Esophagus muscularis mucosa (tissue), 4 donors: ENCODE measurements around the gene ADAM30.

ENCODE experiments used
- EP300 ChIP-seq: sonication (generic); formaldehyde crosslinking; IDR thresholded peaks from one replicate; pipeline ENCODE4 v1.6.1; 2017; ENCODE audit warnings: antibody characterized with exemption
- POLR2A ChIP-seq: fragments of 450-650 bp; IDR thresholded peaks from one replicate; pipeline ENCODE4 v1.6.1; 2017; ENCODE audit warnings: antibody characterized with exemption, moderate library complexity, mild to moderate bottlenecking, low read depth
- TF ChIP-seq, protein P1 (sequence below), 3 experiments: fragments of 200-600 bp in 2 of 3; fragments of 450-650 bp in 1 of 3; sonication (generic) in 2 of 3; IDR thresholded peaks; one replicate each; pipeline ENCODE4 v1.5.1; 2017 to 2019; ENCODE audit warnings: antibody characterized with exemption in 3 of 3, mild to moderate bottlenecking in 2 of 3, moderate library complexity in 1 of 3

DNA sequence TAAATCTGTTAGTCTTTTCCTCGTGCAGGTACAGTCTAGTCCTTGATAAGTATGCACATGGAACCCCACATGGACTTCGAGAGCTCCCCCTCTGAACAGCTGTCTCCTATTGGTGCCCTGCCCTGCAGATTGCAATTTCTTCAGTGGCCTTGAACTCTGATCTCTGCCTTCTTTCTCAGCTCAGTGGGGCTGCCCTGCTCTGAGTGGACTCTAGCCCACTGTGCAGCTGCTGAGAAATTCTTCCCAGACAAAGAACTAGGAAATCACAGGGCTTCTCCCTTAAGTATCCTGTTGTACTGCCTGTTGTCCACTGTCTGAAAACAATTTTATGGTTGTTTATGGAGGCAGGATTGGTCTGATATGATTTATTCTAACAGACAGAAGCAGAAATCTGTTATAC is 38.2 kb downstream of the ADAM30 start:
- TF ChIP-seq, protein P1, sequence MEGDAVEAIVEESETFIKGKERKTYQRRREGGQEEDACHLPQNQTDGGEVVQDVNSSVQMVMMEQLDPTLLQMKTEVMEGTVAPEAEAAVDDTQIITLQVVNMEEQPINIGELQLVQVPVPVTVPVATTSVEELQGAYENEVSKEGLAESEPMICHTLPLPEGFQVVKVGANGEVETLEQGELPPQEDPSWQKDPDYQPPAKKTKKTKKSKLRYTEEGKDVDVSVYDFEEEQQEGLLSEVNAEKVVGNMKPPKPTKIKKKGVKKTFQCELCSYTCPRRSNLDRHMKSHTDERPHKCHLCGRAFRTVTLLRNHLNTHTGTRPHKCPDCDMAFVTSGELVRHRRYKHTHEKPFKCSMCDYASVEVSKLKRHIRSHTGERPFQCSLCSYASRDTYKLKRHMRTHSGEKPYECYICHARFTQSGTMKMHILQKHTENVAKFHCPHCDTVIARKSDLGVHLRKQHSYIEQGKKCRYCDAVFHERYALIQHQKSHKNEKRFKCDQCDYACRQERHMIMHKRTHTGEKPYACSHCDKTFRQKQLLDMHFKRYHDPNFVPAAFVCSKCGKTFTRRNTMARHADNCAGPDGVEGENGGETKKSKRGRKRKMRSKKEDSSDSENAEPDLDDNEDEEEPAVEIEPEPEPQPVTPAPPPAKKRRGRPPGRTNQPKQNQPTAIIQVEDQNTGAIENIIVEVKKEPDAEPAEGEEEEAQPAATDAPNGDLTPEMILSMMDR (IDR thresholded peaks at IDR 0.05) = no peak
- TF ChIP-seq EP300 = no peak
- TF ChIP-seq POLR2A = no peak
